ENCODE data around the gene NPIPA1.
"Not testable (repeated sequence)": the region's sequence is repeated elsewhere in the genome, so short reads cannot be mapped to it uniquely, and the experiment has no call there.

DNA sequence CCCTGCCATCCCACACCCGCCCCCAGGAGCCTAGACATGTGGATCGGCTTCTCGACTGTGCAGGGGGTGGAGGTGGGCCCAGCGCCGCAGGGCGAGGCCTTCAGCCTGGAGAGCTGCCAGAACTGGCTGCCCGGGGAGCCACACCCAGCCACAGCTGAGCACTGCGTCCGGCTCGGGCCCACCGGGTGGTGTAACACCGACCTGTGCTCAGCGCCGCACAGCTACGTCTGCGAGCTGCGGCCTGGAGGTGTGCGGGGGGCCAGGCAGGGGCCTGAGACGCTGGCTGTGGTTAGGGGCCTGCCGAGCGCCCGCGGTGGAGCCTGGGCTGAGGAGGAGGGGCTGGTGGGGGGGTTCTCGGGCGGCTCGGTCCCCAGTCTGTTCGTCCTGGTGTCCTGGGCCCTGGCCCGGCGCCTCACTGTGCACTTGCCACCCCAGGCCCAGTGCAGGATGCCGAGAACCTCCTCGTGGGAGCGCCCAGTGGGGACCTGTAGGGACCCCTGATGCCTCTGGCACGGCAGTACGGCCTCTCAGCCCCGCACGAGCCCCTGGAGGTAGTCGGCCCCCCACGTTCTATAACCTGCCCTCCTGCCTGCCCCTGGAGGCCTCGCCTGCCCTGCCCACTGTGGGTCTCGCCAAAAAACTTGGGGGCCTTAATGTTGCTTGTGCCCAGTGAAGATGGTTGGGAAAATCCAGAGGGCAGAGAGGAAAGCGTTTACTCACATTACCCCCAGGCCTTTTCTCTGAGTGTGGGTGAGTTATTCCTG, 17.2 kb upstream of the NPIPA1 start:
- TF ChIP-seq CTCF (IDR thresholded peaks at IDR 0.05) = not testable (repeated sequence)
- TF ChIP-seq, protein P1, sequence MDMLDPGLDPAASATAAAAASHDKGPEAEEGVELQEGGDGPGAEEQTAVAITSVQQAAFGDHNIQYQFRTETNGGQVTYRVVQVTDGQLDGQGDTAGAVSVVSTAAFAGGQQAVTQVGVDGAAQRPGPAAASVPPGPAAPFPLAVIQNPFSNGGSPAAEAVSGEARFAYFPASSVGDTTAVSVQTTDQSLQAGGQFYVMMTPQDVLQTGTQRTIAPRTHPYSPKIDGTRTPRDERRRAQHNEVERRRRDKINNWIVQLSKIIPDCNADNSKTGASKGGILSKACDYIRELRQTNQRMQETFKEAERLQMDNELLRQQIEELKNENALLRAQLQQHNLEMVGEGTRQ (IDR thresholded peaks at IDR 0.05) = not testable (repeated sequence)
